GM21423 (cell line): ENCODE results near the gene ARHGEF35.
A peak's percentile ranks its signal among the peaks of the same experiment; 100 is the strongest.
"Not testable (repeated sequence)": the region's sequence is repeated elsewhere in the genome, so short reads cannot be mapped to it uniquely, and the experiment has no call there.

Source experiments
- ATAC-seq: cut with Tn5 transposase; IDR thresholded peaks from one replicate; pipeline ENCODE4 v1.9.1; 2021; ENCODE audit warnings: mild to moderate bottlenecking, moderate library complexity; ENCODE audit not compliant: unreplicated experiment

The ARHGEF35 gene

DNA sequence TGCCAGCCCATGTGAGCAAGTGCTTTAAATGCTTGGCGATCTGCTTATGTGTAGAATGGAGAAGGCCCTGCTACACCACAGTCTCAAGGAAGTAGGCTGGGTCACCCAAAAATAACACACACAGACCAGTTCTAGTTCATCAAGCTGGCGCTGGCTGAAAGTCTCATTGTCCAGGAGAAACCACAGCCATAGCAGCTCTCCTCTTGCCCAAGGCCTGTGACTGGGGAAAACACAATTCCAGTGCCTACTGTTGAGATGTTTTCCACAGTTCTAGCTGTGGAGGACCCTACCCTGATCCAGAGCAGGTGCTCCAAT, 16.5 kb downstream of the ARHGEF35 start:
- not testable (repeated sequence) for ATAC-seq

- ATAC-seq, result peak; percentile 85
Observed at GRCh38 chr7:144178380-144179164, 17.1 kb downstream of the ARHGEF35 start.

GRCh38 chr7:144174613-144175012, 21.0 kb downstream of the ARHGEF35 start:
- no peak for ATAC-seq

- not testable (repeated sequence) for ATAC-seq
Observed at GRCh38 chr7:144171594-144172350, 23.9 kb downstream of the ARHGEF35 start.

DNA sequence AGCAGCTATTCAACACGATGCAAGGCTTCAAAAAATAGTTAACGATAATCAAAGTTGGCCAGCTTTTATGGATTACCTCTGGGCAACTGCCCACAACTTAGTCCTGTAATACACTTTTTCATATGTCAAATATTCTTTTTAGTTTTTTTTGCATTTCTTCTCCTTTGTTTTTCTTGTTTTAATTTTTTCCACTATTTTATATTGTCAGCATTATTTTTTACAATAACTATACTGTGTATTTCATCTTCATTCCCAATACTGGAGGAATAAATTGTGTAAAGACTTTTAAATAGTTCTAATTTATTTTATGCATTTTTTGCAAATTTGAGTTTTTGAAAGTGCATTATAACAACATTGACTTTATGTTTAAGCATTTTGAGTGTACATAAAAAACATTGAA, 30.8 kb downstream of the ARHGEF35 start:
- ATAC-seq, result no peak

DNA sequence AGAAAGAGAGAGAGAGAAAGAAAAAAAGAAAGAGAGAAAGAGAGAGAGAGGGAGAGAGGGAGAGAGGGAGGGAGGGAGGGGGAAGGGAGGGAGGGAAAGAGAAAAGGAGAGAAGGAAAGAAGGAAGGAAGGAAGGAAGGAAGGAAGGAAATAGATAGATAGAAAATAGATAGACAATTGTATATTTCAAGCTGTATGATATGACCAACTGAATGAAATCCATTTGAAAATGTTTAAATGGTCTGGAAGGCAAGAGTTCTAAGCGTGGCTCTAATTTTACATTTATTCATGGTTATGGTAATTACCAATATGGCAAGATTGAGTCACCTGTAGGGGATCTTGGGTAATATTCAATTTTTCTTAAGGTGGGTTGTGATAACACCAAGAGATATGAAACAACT, 36.8 kb downstream of the ARHGEF35 start:
- no peak for ATAC-seq

GRCh38 chr7:144148224-144148827, 47.3 kb downstream of the ARHGEF35 start:
- no peak for ATAC-seq

- ATAC-seq, result no peak
Observed at GRCh38 chr7:144144426-144144825, 51.2 kb downstream of the ARHGEF35 start.

- ATAC-seq, result no peak
Observed at GRCh38 chr7:144142187-144142586, 53.4 kb downstream of the ARHGEF35 start.

GRCh38 chr7:144137501-144137900, 58.1 kb downstream of the ARHGEF35 start:
- ATAC-seq, result no peak
